ENCODE data around the gene GPR62.

Gene GPR62

GRCh38 chr3:51994530-51994929, 39.3 kb downstream of the GPR62 start:
- no peak for DNase-seq

DNA sequence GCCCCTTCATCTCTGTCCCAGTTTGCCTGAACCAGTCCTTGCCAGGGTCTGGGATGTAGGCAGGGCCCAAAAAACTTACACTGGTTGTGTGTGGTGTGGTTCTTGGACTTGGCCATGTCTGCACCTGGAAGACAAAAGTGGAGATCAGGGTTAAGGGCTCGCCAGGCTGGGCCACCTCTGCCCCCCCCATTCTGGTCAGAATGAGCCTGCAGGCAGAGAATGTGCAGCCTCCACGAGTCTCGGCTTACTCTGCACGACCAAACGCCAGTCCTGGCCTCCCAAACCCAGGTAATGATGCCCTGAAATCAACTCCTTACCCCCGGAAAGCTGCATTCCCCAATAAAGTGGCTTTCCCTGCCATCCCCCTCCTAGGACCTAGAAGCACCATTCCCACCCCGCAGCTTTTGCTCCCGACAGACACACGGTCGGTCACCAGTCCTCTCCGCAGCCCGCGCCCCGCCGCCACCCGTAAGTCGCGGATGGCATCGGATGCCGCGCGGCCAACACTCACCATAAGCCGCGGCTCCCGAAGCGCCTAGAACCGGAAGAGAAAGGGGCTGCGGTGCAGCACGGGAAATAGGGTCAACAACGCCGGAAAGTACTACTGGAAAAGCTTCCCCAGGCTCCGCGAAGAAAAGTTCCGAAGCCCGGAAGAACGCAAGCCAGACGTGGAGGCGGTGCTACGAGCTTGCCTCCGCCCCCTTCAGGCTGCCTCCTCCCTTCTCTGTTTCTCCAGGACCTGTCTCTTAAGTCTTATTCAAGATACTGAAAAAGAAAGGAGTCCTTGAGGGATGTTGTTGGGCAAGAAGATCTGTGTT, 40.4 kb downstream of the GPR62 start, which contains the start of gene RPL29:
RPL29 (minus strand) TSS at position 550 of the 818 bp plus-strand sequence; CDS start at position 116, 434 bp downstream.
- peak; percentile 48 to 86 for DNase-seq

GRCh38 chr3:51997172-51997571, 42.0 kb downstream of the GPR62 start:
- DNase-seq, result no peak

- DNase-seq, result peak in 1 of 2 experiments; percentile 13
Measured at GRCh38 chr3:51997935-51998596, 42.9 kb downstream of the GPR62 start.

- DNase-seq, result no peak
Measured at GRCh38 chr3:51998774-51999173, 43.6 kb downstream of the GPR62 start.

DNA sequence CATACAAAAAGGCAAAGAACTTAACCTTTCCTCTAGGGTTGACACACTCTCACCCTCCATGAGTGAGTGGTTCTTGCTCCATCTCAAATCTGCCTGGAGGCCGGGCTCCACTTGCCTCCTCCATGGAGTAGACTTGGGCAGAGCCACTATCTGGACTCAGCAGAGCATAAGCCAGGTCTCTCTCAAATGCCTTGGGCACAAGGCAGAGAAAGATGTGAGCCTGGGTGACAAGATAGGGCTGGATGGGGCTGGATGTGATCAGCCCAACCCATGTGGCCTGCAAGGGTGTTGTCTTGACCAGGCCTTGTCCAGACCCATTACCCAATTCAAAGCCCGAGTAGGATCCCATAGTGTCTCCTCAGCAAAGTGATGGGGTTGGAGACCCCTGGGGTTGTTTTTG, 44.7 kb downstream of the GPR62 start:
- no peak for DNase-seq

DNA sequence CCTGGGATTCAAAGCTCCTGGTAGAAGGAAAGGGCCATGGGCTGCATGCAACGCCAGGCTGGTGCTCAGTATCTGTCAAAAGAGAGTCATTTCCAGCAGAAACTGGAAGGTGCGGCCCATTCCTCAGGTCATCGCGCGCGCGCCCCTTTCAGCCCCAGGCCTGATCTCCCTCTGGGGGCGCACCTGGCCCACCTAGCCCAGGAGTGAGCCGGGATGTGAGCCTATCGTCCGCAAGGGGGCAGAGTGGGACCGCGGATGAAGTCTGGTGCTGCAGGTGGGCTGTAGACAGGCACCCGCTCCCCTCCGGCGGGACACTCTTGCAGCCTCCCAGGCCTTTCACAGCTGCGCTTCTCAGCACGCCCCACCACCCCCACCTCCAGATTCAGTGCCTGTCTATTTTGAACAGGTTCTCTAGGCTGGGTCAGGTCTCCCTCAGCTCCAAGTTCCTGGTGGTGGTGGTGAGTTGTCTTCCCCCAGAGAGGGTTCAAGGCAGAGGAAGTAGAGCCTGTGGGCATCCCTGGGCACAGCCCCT, 46.3 kb downstream of the GPR62 start:
- DNase-seq, result peak; percentile 4 to 47

DNA sequence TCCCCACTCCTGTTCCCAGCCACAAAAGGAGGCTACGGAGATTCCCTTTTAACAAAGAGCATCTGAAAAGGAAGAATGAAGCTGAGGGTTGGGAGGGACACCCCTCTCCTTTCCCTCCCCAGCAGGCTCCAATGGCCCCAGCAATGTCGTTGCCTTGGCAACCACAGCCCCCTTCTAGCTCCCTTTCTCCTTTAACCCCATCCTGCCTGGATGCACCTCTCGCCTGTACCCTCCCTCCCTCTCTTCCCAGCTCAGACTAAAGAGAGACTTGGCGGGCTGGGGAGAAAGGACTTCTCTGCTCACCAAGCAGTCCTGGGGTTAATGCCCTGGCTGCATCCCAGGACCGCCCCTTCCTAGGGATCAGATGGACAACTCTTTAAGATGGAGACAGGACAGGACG, 47.6 kb downstream of the GPR62 start:
- no peak for DNase-seq

DNA sequence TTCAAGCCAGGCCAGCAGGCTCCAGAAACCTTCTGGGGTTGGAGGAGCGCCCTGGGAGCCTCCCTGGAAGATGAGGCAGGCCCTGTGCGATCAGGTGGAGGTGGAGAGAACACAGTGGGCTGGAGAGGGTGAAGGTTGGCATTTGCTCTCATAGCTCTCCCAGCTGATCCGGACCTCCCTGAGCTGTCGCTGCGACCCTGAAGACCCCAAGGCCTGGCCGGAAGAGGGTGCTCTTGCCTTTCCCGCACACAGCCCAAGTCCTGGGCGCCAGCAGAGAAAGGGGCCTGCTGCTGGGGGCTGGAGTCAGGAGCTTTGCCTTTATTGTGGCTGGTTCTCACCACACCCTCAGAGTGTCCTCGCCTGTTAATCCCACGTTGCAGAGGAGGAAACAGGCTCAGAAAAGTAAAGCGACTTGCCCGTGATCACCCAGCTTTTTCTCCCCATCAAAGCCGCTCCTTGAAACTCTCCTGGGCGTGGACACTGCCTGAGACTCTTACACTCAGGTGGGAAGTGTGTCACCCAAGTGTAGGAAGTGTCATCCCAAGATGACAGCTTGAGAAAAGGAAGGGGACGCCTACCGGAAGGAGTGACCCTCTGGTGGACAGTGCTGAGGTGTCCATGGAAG, 49.1 kb downstream of the GPR62 start:
- no peak for DNase-seq

GRCh38 chr3:52004906-52005395, 49.8 kb downstream of the GPR62 start:
- DNase-seq, result no peak

DNA sequence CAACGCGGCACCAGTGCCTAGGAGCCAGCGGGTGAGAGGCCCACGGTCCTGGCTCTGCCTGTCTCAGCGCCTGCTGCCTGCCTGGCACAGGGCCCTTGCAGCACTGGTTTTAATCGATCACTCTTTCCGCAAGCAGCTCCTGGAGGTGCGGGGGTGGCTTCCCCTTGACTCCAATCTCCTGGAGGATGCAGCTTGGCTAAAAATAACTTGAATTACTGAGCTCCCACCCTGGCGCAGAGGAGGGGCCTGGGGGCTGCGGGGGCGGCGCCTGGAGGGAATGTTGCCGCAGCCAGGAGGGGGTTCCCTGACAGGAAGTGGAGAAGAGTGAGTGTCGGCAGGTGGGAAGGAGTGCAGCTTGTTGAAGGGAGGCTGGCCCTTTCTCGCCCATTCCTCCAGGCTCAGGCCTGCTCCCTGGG, 50.4 kb downstream of the GPR62 start:
- DNase-seq, result no peak

GRCh38 chr3:52006017-52006819, 51.0 kb downstream of the GPR62 start:
- DNase-seq, result no peak

GRCh38 chr3:52006820-52007133, 51.6 kb downstream of the GPR62 start:
- DNase-seq, result no peak

Measured in SW 1271 (cell line).